ENCODE data around the gene PPM1J. TPM values are rescaled to one million over a fixed set of nuclear protein-coding genes. Genes with fewer than 3 reads are reported as not detected.

The PPM1J gene
- total RNA-seq, 1 donor from 2014 or later = 5.4 TPM

- intact Hi-C loops (cut with micrococcal nuclease) = loop anchor here (10.0 kb wide), 1 partner anchor 280 kb away; the partner anchor contains the start of gene CTTNBP2NL
- H3K9me3 ChIP-seq (replicated peaks) = no peaks in the 10 kb centered on the region
- peak; percentile 49 for DNase-seq
- H3K36me3 ChIP-seq = peaks cover 18% of the 10 kb centered on the region
- no peaks in the 10 kb centered on the region for H3K27me3 ChIP-seq (ENCODE audit: low read depth)
- peak overlapping the region; percentile 93 for H3K4me3 ChIP-seq
- TF ChIP-seq, protein P1, sequence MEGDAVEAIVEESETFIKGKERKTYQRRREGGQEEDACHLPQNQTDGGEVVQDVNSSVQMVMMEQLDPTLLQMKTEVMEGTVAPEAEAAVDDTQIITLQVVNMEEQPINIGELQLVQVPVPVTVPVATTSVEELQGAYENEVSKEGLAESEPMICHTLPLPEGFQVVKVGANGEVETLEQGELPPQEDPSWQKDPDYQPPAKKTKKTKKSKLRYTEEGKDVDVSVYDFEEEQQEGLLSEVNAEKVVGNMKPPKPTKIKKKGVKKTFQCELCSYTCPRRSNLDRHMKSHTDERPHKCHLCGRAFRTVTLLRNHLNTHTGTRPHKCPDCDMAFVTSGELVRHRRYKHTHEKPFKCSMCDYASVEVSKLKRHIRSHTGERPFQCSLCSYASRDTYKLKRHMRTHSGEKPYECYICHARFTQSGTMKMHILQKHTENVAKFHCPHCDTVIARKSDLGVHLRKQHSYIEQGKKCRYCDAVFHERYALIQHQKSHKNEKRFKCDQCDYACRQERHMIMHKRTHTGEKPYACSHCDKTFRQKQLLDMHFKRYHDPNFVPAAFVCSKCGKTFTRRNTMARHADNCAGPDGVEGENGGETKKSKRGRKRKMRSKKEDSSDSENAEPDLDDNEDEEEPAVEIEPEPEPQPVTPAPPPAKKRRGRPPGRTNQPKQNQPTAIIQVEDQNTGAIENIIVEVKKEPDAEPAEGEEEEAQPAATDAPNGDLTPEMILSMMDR (IDR thresholded peaks at IDR 0.05; ENCODE audit: borderline replicate concordance) = peak; percentile 34
- peaks cover 43% of the 10 kb centered on the region for H3K4me1 ChIP-seq
- peak overlapping the region; percentile 91 for H3K27ac ChIP-seq (replicated peaks)
Observed at GRCh38 chr1:112674986-112675727, 40.0 kb downstream of the PPM1J start.

GRCh38 chr1:112674440-112674985, 40.6 kb downstream of the PPM1J start, which contains the start of gene MOV10:
Gene MOV10, plus strand, starts transcription at chr1:112674659. Its CDS starts 254 bp downstream, at chr1:112674913.
- TF ChIP-seq, protein P1 (IDR thresholded peaks at IDR 0.05; ENCODE audit: borderline replicate concordance) = no peak
- H3K4me1 ChIP-seq = peaks cover 43% of the 10 kb centered on the region

DNA sequence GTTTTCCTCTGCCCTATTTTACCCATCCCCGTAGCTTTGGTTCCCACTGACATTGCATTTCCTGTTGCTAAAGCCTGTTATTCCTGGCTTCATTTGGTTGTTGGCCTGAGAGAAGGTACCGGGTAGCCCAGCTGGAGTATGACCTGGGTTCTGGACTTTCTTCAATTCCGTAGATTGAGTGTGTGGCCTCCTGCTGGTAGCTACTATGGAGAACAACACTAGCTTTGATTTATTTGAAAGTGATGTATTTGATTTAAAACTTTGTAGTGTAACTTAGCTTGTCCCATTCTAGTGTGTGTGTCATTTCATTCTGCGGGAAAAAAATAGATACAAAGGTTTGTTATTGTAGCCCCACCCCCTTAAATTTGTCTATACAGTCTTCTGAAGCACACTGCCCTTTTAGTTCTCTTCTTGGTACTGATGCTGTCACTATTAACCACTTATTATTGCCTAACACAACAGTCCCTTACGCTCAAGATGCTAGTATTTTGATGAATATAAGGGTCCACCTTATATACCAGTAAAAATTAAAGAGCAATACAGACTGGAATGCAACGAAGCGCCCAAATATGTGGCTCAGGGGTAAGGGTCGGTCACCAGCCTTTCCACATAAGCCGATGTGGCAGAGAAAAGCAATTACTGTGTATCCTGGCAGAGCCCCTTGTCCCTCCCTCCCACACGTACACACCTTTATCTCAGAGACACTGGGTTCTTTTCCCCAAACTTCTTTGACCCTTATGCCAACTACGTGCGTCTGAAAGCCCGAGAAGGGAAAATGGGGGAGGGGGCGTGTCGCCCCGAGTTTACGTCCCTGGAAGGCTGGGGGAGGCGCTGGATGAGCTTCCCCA, 41.3 kb downstream of the PPM1J start:
- no peaks in the 10 kb centered on the region for H3K9me3 ChIP-seq (replicated peaks)
- H3K27me3 ChIP-seq (ENCODE audit: low read depth) = no peaks in the 10 kb centered on the region
- peaks cover 32% of the 10 kb centered on the region for H3K36me3 ChIP-seq
- peak overlapping the region; percentile 93 for H3K4me3 ChIP-seq
- peaks cover 43% of the 10 kb centered on the region for H3K4me1 ChIP-seq
- intact Hi-C loops (cut with micrococcal nuclease) = loop anchor here (10.0 kb wide), 1 partner anchor 279 kb away; the partner anchor contains the start of gene CTTNBP2NL
- TF ChIP-seq, protein P1 (IDR thresholded peaks at IDR 0.05; ENCODE audit: borderline replicate concordance) = peak; percentile 58
- H3K27ac ChIP-seq (replicated peaks) = peak overlapping the region; percentile 91
- DNase-seq = no peak

More at GRCh38 chr1:112674440-112674985, 40.6 kb downstream of the PPM1J start, which contains the start of gene MOV10:
- no peaks in the 10 kb centered on the region for H3K27me3 ChIP-seq (ENCODE audit: low read depth)
- no peaks in the 10 kb centered on the region for H3K9me3 ChIP-seq (replicated peaks)
- H3K36me3 ChIP-seq = peaks cover 25% of the 10 kb centered on the region
- peak within 1 kb of the TSS; percentile 93 for H3K4me3 ChIP-seq
- peak within 1 kb of the TSS; percentile 91 for H3K27ac ChIP-seq (replicated peaks)
- peak; percentile 81 for DNase-seq
- intact Hi-C loops (cut with micrococcal nuclease) = loop anchor here (10.0 kb wide), 1 partner anchor 280 kb away; the partner anchor contains the start of gene CTTNBP2NL

- TF ChIP-seq, protein P1 (IDR thresholded peaks at IDR 0.05; ENCODE audit: borderline replicate concordance) = no peak
- Histone ChIP-seq H3K27me3 (ENCODE audit: low read depth) (no peaks in the 10 kb centered on the region), H3K27ac (replicated peaks) (no peak overlapping the region), H3K4me1 (peaks cover 41% of the 10 kb centered on the region), H3K4me3 (no peak overlapping the region), H3K36me3 (peaks cover 41% of the 10 kb centered on the region), H3K9me3 (replicated peaks) (no peaks in the 10 kb centered on the region)
- DNase-seq = no peak
- intact Hi-C loops (cut with micrococcal nuclease) = loop anchor here (10.0 kb wide), 1 partner anchor 278 kb away; the partner anchor contains the start of gene CTTNBP2NL
Observed at GRCh38 chr1:112672842-112673241, 42.3 kb downstream of the PPM1J start.

DNA sequence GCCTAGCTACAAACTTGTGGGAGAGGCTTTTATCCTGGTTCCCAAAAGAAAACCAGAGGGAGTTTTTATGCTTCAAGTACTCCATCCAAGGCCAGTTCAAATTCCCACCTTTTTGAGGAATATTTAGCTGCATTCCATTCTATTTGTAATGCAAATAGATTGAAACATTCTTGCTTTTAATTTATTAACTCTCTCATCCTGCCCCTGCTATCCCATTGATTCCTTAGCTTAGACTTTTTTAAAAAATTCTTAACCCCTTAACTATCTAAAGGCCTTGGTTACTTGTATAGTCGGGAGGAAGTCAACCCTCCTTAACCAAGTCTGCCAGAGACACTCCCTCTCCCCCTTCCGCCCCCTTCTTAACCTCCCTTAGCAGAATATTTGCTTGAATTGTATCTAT, 43.1 kb downstream of the PPM1J start:
- intact Hi-C loops (cut with micrococcal nuclease) = loop anchor here (10.0 kb wide), 1 partner anchor 277 kb away; the partner anchor contains the start of gene CTTNBP2NL
- H3K27me3 ChIP-seq (ENCODE audit: low read depth) = no peaks in the 10 kb centered on the region

More for the DNA sequence above, 43.1 kb downstream of the PPM1J start:
- TF ChIP-seq, protein P1 (IDR thresholded peaks at IDR 0.05; ENCODE audit: borderline replicate concordance) = no peak
- peaks cover 37% of the 10 kb centered on the region for H3K4me1 ChIP-seq
- H3K36me3 ChIP-seq = peaks cover 50% of the 10 kb centered on the region
- H3K27ac ChIP-seq (replicated peaks) = no peak overlapping the region
- H3K9me3 ChIP-seq (replicated peaks) = no peaks in the 10 kb centered on the region
- H3K4me3 ChIP-seq = no peak overlapping the region
- no peak for DNase-seq

All from left ventricle myocardium inferior (tissue), 1 donor.